GM19463 (cell line): ENCODE data around the gene PRSS33.

Experiments
- ATAC-seq: cut with Tn5 transposase; IDR thresholded peaks from one replicate; pipeline ENCODE4 v1.9.1; 2021; ENCODE audit warnings: mild to moderate bottlenecking, moderate library complexity; ENCODE audit not compliant: unreplicated experiment

PRSS33 gene

DNA sequence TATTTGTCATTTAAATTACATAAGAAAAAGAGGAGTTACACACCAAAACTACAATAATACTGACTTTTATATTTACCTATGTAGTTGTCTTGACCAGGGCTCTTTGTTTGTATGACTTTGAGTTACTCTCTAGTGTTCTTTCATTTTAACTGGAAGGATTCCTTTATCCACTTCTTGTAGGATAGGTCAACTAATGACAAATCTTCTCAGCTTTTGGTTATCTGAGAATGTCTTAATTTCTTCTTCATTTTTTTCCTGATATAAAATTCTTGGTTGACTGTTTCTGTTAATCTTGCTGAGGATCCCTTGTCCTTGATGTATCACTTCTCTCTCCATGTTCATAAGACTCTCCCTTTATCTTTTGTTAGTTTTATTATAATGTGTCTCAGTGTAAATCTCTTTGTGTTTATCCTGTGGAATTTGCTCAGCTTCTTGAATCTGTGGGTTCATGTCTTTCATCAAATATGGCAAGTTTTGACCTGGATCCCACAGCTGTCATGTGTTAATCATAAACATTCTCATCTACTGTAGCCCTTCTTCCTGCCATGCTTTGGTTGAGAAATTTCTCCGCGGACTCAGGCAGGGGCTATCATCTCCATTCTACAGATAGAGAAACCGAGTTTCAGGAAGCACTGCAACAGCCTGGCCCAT lies 16.3 kb upstream of the PRSS33 start:
- no peak for ATAC-seq

DNA sequence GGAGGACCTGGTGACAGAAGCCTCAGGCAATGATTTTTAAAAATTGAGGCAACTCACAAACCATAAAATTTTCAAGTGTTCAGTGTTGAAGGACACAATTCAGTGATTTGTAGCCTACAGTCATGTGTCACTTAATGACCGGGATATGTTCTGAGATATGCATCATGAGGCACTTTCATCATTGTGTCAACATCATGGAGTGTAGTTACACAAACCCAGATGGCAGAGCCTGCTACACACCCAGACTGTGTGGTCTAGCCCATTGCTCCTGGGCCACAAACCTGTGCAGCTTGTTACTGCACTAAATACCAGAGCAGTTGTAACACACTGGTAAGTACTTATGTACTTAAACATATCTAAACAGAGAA lies 12.5 kb upstream of the PRSS33 start:
- ATAC-seq = no peak

DNA sequence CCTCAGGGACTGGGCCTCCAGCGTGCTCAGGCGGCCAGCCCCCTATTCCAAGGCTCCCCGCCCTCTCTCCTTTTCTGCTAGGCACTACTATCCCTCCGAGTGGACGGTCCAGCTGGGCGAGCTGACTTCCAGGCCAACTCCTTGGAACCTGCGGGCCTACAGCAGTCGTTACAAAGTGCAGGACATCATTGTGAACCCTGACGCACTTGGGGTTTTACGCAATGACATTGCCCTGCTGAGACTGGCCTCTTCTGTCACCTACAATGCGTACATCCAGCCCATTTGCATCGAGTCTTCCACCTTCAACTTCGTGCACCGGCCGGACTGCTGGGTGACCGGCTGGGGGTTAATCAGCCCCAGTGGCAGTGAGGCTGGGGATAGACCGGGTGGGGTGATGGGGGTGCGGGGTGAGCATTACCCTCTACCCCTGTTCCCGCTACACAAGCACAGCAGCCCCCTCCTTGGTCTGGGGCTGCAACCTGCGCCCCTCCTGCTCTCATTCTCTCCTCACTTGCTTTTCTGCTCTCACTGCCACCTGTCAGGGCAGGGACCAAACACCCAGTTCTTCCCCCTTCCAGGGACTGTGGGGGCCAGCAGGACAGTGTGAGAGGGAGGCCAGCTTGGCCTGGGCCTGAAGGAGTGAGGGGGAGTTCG lies 12.0 kb upstream of the PRSS33 start:
- no peak for ATAC-seq

DNA sequence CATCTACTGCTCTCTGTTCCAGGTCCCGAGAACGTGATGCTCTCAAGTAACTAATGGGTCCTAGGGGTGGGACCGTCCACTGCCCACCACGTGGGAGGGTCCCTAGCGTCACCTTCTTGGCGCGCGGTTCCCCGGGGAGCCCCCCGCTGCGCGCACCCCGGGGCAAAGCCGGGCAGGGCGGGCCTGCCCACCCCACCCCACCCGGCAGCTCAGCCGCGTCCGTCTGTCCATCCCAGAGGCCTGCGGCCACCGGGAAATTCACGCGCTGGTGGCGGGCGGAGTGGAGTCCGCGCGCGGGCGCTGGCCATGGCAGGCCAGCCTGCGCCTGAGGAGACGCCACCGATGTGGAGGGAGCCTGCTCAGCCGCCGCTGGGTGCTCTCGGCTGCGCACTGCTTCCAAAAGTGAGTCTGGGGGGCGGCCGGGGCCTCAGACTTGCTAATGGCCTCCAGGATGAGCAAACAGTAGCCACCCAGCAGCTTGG lies 11.4 kb upstream of the PRSS33 start:
- ATAC-seq = no peak

DNA sequence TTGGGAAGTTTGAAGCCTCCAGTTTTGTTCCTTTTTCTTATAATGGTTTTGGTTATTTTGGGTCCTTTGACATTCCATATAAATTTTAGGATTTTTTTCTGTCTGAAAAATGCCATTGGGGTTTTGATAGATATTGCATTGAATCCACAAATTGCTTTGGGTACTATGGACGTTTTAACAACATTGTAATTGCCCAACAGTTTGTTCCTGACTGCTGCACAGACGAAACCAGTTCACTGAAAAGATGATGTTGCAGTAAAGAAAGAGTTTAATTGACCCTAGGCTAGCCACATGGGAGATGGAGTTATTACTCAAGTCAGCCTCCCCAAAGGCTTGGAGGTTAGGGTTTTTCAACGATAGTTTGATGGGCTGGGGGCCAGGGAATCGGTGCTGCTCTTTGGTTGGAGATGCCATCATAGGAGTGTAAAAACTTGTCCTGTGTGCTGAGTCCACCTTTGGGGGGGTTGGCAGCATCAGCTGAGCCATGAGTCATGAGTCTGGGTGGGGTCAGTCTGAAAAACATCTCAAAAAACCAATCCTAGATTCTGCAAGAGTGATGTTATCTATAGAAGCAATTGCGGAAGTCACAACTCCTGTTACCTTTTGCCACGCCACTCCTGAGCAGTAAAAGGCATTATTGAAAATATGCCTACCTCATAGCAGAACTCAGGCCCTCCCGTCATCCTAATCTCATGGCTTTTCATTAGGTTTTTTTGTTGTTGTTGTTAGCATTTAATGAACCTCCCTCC lies 8.2 kb upstream of the PRSS33 start:
- ATAC-seq = no peak

DNA sequence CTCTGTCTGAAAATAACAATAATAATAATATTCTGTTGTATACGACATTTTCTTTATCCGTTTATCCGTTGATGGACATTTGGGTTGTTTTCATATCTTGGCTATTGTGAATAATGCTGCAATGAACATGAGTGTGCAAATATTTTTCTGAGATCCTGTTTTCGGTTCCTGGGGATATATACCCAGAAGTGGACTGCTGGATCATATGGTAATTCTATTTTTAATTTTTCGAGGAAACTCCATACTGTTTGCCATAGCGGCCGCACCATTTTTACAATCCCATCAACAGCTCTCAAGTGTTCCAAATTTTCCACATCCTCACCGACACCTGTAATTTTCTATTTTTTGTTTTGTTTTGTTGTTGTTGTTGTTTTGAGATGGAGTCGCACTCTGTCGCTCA lies 5.6 kb upstream of the PRSS33 start:
- no peak for ATAC-seq

DNA sequence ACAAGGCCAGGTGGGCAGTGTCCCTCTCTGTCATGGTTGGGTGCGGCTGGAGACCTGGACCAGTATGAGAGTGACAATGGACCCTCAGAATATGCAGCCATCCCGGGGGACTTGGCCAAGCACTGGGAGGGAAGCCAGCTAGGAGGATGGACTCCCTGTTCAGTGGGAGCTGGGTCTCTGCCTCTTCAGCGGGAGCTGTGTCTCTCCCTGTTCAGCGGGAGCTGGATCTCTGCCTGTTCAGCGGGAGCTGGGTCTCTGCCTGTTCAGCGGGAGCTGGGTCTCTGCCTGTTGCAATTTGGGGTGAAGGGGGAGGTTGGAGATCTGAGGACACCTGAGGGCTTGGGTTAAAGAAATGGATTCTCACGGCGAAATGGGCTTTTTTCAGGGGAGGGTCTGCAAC lies 3.8 kb upstream of the PRSS33 start:
- no peak for ATAC-seq

DNA sequence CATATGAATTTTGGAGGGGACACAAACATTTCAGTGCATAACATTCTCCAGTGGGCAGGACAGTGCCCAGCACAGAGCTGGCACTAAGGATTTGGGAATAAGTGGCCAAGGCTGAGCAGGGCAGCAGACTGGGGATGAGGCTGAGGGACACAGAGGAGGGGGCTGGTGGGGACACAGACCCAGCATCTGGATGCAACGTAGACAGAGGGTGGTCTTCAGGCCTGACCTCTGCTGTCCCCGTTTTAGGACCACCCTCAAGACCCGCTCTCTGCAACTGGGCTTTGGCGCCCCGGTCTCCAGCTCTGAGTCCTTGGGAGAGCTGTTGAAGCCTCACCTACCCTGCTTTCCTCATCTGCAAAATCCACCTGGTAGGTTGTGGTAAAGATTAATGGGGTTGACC lies 3.3 kb upstream of the PRSS33 start:
- ATAC-seq = no peak

DNA sequence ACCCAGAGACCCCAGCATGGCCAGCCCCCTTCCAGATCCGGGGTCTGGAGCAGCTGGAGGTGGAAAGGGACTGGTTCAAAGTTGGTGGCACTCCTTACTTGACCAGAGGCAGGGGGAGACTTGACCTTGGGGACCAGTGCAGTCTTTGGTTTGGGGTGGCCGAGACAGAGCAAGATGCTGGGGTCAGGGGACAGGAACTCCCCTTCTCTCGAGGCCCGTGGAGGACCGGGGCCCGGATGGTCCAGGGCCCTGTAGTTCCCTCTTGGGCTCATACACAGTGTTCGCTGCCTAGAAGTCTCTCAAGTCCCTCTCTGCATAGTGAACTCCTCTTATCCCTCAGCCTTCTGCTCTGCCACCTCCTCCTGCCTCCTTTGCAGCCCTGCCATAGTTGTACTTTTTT lies 601 bp upstream of the PRSS33 start:
- ATAC-seq = no peak

DNA sequence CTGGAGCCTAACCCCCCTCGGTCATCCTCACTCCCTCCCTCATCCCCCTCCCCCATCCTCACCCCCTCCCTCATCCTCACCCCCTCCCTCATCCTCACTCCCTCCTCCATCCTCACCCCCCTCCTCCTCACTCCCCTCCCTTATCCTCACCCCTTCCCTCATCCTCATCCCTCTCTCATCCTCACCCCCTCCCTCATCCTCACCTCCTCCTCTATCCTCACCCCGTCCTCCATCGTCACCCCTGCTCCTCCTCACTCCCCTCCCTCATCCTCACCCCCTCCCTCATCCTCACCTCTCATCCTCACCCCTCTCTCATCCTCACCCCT lies 571 bp downstream of the PRSS33 start:
- no peak for ATAC-seq

DNA sequence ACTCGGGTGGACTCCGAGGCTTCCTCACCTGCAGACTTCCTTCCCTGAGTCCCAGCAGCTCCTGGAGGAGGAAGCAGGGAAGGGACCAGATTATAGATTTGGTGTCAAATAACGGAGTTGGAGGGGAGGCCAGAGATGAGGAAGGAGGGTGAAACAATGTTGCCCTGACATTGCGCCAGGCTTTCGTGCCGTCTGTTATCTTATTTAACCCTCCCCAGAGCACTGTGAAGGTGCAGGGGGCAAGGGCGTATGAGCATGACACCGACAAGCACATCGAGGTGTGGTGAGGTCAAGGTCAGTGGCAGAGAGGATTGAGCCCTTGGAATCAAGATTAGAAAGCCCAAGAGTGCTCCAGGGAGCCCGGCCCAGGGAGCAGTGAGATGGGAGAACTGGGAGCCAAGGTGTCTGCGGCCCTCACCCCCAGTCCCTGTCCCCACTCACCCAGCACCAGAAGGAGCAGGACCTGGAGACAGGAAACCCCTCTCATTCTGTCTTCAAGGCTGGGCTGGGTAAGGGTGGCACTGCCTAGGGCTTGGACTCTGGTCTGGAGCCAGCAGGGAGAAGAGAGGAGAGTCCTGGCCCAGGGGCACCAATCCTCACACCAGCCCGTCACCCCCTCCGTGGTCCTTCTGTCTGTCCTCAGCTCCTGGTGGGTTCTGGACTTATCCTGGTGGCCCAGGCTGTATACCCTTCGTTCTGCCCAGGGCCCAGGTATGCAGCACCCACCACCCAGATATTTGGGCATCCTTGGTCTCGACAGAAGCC lies 1.1 kb downstream of the PRSS33 start:
- no peak for ATAC-seq

DNA sequence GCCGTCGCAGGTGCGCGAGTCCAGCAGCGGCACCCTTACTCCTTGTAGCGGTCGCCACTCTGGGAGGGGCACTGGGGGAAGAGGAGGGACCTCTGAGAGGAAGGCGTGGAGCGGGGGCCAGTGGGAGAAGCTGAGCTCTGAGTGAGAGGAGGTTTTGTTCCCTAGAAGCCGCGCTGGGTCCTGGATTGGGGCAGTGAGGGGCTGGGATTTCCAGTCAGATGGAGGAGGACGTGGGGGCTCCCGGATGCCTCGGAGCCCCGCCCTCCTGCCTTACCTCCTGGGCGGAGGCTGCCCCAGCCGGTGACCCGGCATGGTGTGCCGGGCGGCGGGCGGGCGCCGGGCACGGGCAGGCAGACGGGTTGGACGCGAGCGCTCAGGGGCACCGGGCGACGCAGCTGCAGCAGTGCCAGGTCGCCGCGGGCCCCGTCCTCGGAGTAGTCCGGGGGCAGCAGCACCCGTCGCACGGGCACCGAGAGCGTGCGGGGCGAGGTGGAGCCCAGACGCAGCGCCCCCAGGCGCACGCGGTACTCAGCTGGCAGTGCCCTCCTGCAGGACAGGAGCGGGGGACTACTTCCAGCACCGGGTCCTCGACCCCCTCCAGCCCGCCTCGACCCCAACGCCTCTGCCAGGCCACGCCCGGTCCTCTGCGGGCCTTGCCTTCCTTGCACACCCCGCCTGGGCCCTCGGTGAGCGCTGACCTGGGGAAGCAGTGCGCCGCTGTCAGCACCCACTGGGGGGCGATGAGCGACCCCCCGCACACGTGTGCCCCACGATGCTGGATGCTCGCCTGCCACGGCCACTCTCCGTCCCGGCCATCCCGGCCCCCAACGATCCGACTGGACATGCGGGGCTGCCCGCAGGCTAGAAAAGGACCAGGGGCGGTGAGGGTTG lies 2.0 kb downstream of the PRSS33 start:
- no peak for ATAC-seq

DNA sequence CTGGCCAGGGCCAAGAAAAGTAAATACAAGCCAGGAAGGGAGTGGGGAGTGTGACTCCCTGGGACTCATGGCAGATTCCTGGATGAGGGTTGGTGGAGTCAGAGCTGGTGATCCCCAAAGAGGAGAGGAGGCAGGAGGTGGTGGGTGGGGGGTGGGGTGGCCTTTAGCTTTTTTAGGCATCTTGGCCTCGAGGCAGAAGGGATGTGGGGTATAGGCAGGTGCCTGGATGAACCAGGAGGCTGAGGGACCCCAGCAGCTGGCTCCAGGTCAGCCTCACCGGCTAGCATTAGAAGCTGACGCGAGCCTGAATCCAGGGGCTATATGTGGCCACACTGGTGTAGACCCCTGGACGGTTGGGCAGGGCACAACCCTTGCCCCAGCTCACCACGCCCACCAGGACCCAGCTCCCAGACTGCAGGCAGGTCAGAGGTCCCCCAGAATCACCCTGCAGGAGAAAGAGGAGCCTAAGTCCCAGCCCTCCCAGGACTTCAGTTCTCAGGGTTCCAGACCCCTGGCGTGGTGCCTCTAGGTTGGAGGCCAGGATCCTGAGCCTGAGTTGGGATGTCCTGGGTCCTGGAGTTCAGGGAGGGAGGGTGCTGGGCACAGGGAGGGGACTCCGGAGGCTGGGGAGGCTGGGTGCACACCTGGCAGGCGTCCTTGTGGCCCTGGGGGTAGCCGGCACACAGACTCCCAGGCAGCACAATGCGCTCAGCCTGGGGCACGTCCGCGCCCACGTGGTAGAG lies 2.8 kb downstream of the PRSS33 start:
- no peak for ATAC-seq

DNA sequence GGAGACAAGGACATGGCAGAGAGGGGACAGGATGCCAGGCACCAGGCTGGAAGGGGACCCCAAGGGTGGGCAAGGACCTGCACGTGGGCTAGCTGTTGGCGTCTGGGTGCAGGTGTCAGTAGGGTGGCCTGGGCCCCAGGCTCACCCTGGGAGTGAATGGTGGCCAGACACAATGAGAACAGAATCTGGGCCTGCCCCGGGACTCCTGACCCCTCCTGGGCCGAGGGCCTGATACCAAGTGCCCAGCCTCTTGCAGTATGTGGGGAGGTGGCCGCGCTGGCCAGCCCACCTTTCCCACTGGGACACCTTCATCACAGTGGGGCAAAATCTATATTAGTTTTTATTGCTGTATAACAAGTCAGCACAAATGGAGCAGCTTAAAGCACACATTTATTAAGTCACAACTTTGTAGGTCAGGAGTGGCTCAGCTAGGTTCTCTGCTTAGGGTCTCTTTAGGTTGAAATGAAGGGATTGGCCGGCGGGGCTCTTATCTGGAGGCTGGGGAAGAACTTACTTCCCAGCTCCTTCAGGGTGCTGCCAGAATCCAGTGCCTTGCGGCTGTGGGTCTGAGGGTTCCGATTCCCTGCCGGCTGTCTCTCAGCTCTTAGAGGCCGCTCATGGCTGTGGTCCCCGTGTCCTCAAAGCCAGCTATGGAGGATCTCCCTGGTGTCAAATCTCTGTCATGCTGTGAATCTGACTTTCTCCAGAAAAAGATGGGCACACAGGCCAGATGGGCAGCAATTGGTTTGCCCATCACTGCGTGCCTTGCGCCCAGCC lies 3.6 kb downstream of the PRSS33 start:
- no peak for ATAC-seq

DNA sequence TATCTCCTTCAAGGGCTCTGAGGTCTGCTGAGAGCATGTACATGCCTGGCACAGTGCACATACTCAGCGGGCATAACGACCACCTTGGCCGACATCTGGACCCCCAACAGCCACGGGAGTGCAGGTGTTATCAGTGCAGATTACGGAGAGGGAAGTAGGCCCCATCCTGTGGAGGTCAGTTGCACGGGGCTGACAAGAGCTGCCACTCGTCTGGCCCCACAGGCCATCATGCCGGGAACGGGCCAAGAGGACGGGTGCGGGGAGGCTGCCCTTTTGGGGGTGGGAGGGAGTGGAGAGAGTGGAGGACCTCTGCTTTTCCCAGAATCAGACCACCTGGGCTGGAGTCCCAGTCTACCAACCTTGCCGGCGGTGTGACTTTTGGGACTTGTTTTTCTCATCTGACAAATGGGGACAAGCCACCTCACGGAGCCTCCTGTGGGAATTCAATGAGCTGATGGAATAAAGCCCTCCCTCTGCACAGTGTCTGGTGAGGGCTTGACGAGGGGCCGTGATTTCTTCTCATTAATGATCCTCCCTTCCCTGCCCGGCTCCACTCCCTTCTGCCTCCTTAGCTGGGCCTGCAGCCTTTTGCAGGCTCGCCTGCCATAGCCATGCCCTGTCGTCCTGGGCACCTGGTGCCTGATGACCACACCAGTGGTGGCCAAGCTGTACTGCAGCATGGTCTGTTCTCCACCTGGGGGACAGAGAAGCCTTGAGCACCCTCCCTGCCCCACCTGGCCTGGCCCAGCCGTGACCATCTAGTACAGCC lies 4.6 kb downstream of the PRSS33 start:
- ATAC-seq = no peak

DNA sequence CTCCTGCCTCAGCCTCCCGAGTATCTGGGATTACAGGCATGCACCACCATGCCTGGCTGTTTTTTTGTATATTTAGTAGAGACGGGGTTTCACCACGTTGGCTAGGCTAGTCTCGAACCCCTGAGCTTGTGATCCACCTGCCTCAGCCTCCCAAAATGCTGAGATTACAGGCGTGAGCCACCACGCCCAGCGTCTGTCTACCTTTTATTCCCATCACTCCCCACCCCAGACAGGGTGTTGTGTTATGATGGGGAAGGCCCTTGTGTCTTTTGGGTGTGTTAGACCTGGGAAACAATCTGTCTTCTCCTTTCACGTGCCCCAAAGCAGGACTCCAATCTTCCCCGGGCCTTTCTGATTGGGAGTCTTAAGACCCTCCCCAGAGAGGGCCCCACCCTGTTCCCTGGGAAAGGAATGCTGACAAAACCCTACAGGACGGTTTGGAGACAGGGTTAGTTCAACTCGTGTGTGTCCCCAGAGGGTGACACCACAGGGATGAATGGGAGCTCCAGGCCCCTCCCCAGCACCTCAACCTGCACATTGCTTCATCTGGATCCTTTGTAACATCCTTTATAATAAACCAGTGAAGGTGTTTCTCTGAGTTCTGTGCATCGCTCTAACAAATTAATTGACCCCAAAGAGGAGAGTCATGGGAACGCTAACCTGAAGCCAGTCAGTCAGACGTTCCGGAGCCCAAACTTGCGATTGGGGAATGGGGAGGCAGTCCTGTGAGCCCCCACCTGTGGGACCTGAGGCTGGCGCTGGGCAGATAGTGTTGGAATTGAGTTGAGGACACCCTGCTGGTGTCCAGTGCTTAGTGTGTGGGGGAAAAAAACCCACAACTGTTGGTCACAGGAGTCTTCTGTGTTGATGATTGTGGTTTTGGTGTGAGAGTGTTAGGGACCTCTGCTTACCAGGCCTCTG lies 7.1 kb downstream of the PRSS33 start:
- ATAC-seq = no peak

DNA sequence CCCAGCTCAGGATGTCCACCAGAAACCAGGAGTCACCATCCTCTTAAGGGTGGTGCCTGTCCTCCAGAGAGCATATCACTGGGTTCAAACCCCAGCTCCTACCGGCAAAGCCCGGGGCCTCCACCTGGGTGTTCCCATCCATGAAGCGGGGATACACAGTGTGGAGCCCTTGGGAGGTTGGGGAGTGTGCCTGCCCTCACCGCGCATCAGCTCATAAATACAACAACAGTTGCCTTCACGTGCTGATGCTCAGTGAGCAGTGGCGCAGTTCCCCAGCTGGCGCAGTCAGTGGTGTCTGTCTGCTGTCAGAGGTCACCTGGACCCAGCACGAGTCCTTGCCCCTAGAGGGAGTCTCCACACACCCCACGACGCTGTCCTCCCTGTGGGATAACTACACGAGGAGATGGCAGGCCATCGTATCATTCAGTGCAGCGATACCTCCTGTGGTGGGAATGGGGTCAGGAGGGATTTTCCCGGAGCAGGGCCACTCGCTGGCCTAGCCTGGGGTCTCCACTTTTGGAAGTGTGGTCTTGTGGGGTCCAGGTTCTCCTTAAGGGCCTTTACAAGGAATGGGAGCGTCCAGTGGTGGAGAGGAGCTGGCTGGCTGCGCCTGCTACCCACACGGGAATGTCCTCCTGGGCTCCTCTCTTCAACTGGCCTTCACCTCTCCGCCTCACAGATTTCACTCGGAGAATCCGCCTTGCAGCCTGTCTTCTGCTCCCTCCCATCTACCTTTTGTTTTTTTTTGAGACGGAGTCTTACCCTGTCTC lies 8.0 kb downstream of the PRSS33 start:
- ATAC-seq = no peak
